ENCODE data around the gene ADGRB2. TPM values are rescaled to one million over a fixed set of nuclear protein-coding genes. Genes with fewer than 3 reads are reported as not detected.

ADGRB2 gene
- total RNA-seq, 2 experiments from 2014 or later, result 4.0 to 11.4 TPM

DNA sequence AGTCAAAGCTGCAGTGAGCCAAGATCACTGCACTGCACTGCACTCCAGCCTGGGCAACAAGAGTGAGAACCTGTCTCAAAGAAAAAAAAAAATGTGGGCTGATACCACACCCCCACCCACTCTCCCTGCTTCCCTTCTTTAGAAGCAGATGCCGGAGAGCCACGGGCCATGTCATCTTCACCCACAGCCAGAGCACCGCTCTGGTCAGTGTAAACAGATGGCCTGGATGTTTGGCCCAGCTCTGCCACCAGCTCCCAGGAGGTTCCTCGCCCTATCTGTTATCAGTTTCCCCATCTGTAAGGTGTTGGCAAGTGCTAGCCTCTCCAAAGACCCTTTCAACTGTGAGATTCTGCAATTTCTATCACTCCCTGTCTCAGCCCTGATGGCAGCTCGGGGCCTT lies 11.9 kb upstream of the ADGRB2 start:
- POLR2A ChIA-PET, result interaction anchor here (1.0 kb wide), 1 partner anchor 9 kb away, joined by 3 read pairs; no protein-coding TSS in a partner anchor
- CTCF ChIA-PET (ENCODE audit: unreplicated experiment), result no interaction called here
- Histone ChIP-seq H3K27ac (ENCODE audit: low read depth, low read length, poor library complexity, severe bottlenecking) (no peak overlapping the region), H3K4me1 (ENCODE audit: insufficient read depth, low read length, poor library complexity, severe bottlenecking) (peaks cover 29% of the 10 kb centered on the region), H3K4me3 (ENCODE audit: low read depth, low read length, poor library complexity, severe bottlenecking) (no peak overlapping the region), H3K9me2 (ENCODE audit: insufficient read depth, low read length) (no peaks in the 10 kb centered on the region), H3K36me3 (ENCODE audit: insufficient read depth, low read length) (no peaks in the 10 kb centered on the region), H4K20me1 (ENCODE audit: insufficient read depth, low read length) (no peaks in the 10 kb centered on the region), H3K4me2 (ENCODE audit: low read length) (no peak overlapping the region), H3K79me2 (ENCODE audit: insufficient read depth, low read depth, low read length) (no peaks in the 10 kb centered on the region), H3K9me3 (ENCODE audit: low read length) (no peaks in the 10 kb centered on the region), H2AFZ (ENCODE audit: low read length) (no peak overlapping the region)
- TF ChIP-seq EZH2phosphoT487 (IDR thresholded peaks at IDR 0.05; ENCODE audit: borderline replicate concordance, low read depth, low read length), result no peak
- no peak for TF ChIP-seq CTCF (conservative IDR thresholded peaks at IDR 0.05; ENCODE audit: low read length)
- DNase-seq (ENCODE audit: low spot score), result no peak
- intact Hi-C loops (cut with micrococcal nuclease; ENCODE audit: unreplicated experiment), result no loop called here
- BruUV-seq (replicated peaks), result no TSS peak

GRCh38 chr1:31775210-31775999 lies 11.3 kb upstream of the ADGRB2 start:
- CTCF ChIA-PET (ENCODE audit: unreplicated experiment), result no interaction called here
- POLR2A ChIA-PET, result interaction anchor here (1.0 kb wide), 1 partner anchor 10 kb away, joined by 3 read pairs; no protein-coding TSS in a partner anchor

More at GRCh38 chr1:31775210-31775999, 11.3 kb upstream of the ADGRB2 start:
- H3K4me3 ChIP-seq (ENCODE audit: low read depth, low read length, poor library complexity, severe bottlenecking), result no peak overlapping the region
- no peak for DNase-seq (ENCODE audit: low spot score)
- H2AFZ ChIP-seq (ENCODE audit: low read length), result no peak overlapping the region
- TF ChIP-seq EZH2phosphoT487 (IDR thresholded peaks at IDR 0.05; ENCODE audit: borderline replicate concordance, low read depth, low read length) (no peak), CTCF (conservative IDR thresholded peaks at IDR 0.05; ENCODE audit: low read length) (no peak)
- H3K9me2 ChIP-seq (ENCODE audit: insufficient read depth, low read length), result no peaks in the 10 kb centered on the region
- H3K9me3 ChIP-seq (ENCODE audit: low read length), result no peaks in the 10 kb centered on the region
- no peak overlapping the region for H3K27ac ChIP-seq (ENCODE audit: low read depth, low read length, poor library complexity, severe bottlenecking)
- BruUV-seq (replicated peaks), result no TSS peak
- H3K4me2 ChIP-seq (ENCODE audit: low read length), result no peak overlapping the region
- H4K20me1 ChIP-seq (ENCODE audit: insufficient read depth, low read length), result no peaks in the 10 kb centered on the region
- H3K4me1 ChIP-seq (ENCODE audit: insufficient read depth, low read length, poor library complexity, severe bottlenecking), result peaks cover 24% of the 10 kb centered on the region
- no peaks in the 10 kb centered on the region for H3K36me3 ChIP-seq (ENCODE audit: insufficient read depth, low read length)
- no peaks in the 10 kb centered on the region for H3K79me2 ChIP-seq (ENCODE audit: insufficient read depth, low read depth, low read length)
- intact Hi-C loops (cut with micrococcal nuclease; ENCODE audit: unreplicated experiment), result no loop called here

Data from OCI-LY7 (cell line).